Superior temporal gyrus (tissue), 1 donor: ENCODE data around the gene SEBOX.
"Not testable (repeated sequence)": the region's sequence is repeated elsewhere in the genome, so short reads cannot be mapped to it uniquely, and the experiment has no call there.

Experiments used
- DNase-seq: peaks from one replicate; pipeline ENCODE4 v3.0.0-alpha.2; 2016; ENCODE audit errors: extremely low spot score

SEBOX gene

DNA sequence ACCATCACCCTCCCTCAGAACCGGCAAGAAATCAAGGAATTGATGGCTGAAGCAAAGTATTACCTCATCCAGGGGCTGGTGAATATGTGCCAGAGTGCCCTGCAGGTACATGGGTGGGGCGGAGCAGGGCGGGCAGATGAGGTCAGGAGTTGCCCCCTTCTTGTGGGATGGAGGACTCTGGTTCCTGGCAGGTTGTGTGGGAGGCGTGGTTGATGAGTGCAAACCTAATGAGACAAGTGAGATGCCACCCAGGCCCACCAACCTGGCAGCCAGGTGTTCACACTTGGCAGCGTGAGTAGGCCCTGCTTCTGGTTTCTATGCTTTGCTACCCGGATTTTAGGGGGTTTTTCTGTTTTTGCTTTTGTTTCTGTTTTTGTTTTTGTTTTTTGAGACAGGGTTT is 24.6 kb downstream of the SEBOX start:
- DNase-seq, result no peak

GRCh38 chr17:28339431-28339830 is 25.6 kb downstream of the SEBOX start:
- no peak for DNase-seq

- DNase-seq, result not testable (repeated sequence)
Measured at GRCh38 chr17:28338769-28339212, 26.2 kb downstream of the SEBOX start.

DNA sequence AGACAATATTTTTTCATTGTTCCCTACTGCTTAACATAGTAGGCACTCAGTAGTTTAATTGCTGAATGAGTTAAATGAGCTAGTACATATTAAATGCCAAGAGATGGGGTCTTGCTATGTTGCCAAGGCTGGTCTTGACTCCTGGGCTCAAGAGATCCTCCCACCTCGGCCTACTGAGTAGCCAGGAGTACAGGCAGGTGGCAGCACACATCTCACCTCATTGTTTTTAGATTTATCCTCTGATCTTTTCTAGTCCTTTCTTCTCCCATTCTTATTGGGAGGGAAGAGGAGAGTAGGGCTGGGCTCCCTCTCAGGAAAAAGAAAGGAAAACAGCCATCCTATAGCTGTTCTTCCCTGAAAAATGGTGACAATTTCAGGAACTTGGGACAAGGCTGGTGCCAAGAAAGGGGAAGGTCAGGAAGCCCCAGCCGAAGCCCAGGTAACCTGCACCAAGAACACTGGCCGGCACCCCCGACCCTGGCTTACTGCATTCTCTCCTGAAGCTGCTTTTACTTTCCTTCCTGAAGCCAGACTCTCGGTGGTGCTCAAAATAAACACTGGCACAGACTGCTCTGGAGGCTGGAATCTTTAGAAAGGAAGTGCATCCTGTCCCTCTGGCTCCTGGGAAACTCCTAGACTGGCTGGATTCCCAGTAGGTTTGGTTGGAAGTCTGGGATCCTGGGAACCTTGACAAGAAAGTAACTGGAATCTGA is 26.8 kb downstream of the SEBOX start:
- peak; percentile 43 for DNase-seq

GRCh38 chr17:28335959-28336871 is 28.8 kb downstream of the SEBOX start:
- DNase-seq, result peak; percentile 27

DNA sequence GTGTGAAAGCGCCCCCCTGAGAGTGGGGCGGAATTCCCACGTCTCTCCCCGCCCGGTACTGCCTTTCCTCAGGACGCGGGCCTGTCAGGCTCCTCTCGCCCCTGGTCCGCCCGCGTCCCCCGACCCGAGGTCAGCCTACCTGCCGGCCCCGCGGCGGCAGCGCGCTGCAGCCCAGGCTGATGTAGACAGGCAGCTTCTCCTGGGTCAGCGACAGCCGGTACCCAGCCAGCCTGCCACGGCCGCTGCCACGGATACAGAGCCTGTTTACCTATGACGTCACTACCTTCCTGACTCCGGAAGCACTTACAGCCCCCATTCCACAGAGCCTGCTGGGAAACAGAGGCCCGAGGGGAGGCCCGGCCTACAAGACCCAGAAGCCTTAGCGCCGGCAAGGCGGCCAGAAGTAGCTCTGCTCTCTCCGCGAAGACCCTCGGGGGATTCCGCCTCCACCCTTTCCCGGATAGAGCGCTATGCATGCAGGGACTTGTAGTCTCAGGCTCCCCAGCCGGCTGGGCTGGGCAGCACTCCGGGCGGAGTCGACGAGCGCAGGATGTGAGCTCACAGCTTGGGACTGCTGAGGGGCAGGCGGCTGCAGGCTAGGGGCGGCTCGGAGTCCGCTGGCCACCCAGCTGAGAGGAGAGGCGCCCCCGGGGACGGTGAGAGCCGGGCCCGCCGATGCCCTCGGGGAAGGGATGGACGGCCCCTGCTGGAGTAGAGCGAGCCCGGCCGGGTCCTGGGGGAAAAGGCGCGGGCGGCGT is 29.6 kb downstream of the SEBOX start, which contains the start of the genes IFT20 and TNFAIP1:
TSS of gene IFT20 (minus strand) at position 272 of the 758 bp plus-strand sequence. CDS start 3,487 bp downstream, outside the sequence.
TSS of gene TNFAIP1 (plus strand) at position 561 of the 758 bp plus-strand sequence. CDS start 3,761 bp downstream, outside the sequence.
- peak; percentile 100 for DNase-seq

- no peak for DNase-seq
Measured at GRCh38 chr17:28334666-28335200, 30.3 kb downstream of the SEBOX start.

DNA sequence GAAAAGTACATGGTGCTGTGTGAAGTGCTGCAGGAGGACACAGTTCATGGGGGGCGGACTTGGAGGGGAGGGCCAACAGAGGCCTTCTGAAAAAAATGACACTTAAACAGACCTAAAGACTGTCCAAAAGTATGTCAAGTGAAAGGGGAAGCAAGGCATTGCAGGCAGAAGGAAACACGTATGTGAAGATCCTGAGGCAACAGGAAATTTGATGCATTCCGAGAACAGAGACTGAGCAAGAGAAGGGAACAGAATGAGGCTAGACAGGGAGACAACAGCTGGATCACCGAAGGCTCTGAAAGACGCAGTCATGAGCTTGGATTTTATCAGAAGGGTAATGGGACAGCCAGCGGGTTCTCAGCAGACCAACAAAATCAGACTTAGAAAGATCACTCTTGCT is 30.8 kb downstream of the SEBOX start:
- no peak for DNase-seq

- no peak for DNase-seq
Measured at GRCh38 chr17:28333083-28333746, 31.8 kb downstream of the SEBOX start.

DNA sequence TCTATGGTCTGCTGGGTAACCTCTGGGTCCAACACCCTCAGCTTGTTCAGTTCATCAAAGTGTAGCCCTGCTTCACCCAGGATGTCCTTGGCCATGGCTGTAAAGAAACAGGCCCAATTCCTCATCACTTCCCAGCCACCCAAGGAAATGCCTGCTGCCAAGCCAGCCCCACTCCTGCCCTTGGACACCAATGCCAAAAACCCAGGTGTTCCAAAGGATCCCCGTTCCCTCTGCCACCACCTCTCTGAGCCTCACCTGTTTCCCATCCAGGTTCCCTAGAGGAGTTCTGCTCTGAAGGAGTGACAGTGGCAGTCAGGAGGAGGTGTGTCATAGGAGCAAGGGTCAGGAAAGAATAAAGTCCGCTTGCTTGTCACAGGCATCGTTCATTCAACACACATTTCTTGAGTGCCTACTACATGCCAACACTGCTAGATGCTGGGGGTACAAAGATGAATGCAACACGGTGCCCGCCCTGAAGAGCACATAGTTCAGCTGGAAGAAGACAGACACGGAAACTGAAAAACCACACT is 33.0 kb downstream of the SEBOX start:
- DNase-seq, result no peak

DNA sequence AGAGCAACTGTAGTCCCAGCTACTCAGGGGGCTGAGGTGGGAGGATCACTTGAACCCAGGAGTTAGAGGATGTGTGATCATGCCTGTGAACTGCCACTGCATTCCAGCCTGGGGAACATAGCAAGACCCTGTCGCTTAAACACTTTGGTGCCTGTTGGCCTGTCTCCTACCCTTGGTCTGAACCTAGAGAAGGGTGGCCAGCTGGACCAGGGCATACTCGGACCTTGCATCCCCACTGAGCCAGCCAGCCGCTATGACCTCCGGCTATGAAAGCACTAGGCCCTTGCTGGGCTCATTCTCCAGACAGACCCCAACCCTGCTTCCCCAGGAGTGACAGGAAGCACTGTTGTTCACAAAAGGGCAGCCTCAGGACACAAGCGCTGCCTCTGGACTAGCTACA is 34.3 kb downstream of the SEBOX start:
- no peak for DNase-seq

GRCh38 chr17:28328325-28328724 is 36.7 kb downstream of the SEBOX start:
- DNase-seq, result no peak

- no peak for DNase-seq
Measured at GRCh38 chr17:28327709-28328108, 37.3 kb downstream of the SEBOX start.

- no peak for DNase-seq
Measured at GRCh38 chr17:28327031-28327607, 37.9 kb downstream of the SEBOX start.

DNA sequence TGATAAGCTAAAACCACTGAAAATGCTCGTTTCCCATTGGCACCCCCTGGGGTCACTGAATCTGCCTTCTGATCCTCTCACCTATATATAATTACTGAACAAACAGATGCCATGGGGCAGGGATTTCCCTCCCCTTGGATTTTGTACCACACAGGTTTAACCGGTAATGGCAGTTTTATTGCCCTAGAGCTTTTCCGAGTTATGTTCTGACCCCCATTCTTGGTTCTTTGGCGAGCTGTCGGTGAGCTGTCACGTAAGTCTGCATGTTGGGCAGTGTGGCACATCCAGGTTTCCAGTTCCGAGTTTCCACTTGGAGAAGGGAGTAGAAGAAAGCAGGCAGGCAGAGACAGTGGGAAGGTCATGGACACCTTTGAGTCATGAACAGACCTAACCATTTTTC is 38.9 kb downstream of the SEBOX start:
- no peak for DNase-seq

GRCh38 chr17:28325211-28325610 is 39.8 kb downstream of the SEBOX start:
- no peak for DNase-seq

DNA sequence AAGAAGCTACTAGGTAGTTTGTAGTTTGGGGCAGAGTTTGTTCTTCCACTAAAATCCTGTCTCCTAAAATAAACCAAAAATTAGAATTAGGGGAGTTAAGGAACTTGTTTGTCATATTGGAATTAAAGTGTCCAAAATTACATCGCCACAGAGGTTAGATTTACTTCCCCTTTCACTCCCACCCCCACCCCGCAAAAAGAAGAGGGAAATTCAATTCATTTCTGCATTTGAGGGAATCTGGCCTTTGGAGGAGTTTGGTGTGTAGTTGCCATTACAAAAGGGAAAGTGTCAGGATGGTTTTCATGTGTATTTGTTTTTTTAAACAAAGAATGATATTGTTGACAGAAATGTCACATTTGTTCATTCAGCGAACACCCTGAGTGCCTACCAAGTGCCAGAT is 40.2 kb downstream of the SEBOX start:
- no peak for DNase-seq

- no peak for DNase-seq
Measured at GRCh38 chr17:28324267-28324745, 40.7 kb downstream of the SEBOX start.

GRCh38 chr17:28320215-28321061 is 44.6 kb downstream of the SEBOX start:
- DNase-seq, result no peak
